Panc1 (cell line): ENCODE results near the gene AAK1.

Experiments
- CTCF ChIP-seq: fragments of 450-650 bp; IDR thresholded peaks from 2 replicates; pipeline ENCODE4 v1.5.1; 2017; ENCODE audit warnings: mild to moderate bottlenecking
- POLR2AphosphoS5 ChIP-seq: IDR thresholded peaks from 2 replicates; pipeline ENCODE4 v1.6.1; 2012; ENCODE audit warnings: mild to moderate bottlenecking, low read depth, low read length, moderate library complexity
- REST ChIP-seq, 2 experiments: IDR thresholded peaks; 2 replicates each; pipeline ENCODE4 v1.6.1; 2011 to 2012; ENCODE audit warnings: low read depth in 2 of 2, control low read depth in 1 of 2, low read length in 1 of 2, mild to moderate bottlenecking in 1 of 2, moderate library complexity in 1 of 2; ENCODE audit not compliant: insufficient read depth in 1 of 2
- SIN3A ChIP-seq: IDR thresholded peaks from 2 replicates; pipeline ENCODE4 v1.6.1; 2012; ENCODE audit warnings: low read depth, mild to moderate bottlenecking, low read length, moderate library complexity, borderline replicate concordance; ENCODE audit not compliant: insufficient read depth

- TF ChIP-seq CTCF (no peak), REST (IDR thresholded peaks at IDR 0.05; ENCODE audit: insufficient read depth in 1 of 2, low read depth in 2 of 2, low read length in 1 of 2) (no peak), POLR2AphosphoS5 (peak; percentile 78), SIN3A (peak; percentile 14; the same call in 1 of the 2 replicates)
These were observed at the start of gene AAK1 for GRCh38 chr2:69643602-69644505.
